ENCODE measurements around the gene PAK5.

- TF ChIP-seq CTCF (IDR thresholded peaks at IDR 0.05; ENCODE audit: insufficient read depth, low read length, poor library complexity, severe bottlenecking) (no peak), EZH2phosphoT487 (conservative IDR thresholded peaks at IDR 0.05; ENCODE audit: low read length) (no peak)
These were observed 9.0 kb downstream of the PAK5 start for GRCh38 chr20:9829835-9830234.

All from SU-DHL-6 (cell line).